Measurements from ENCODE around the gene FGF14.

Gene FGF14

DNA sequence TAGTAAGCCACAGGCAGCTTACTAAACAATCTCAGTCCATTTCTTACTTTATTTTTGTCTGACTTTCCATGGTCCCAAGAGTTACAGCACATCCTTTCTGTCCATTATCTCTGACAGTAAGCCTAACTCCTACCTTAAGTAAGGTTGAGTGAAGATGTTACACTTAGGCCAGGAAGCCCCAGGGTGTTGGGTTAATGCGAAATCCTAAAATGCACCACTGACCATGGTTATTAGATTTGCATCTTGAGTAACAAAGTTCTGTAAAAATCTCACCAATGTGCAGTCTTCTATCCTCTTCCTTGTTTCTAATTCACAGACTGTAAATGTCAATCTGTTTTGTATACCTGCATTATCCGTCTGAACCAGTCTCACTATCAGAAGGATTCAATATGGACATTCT lies 462.5 kb downstream of the FGF14 start:
- no peaks in the 10 kb centered on the region for H3K4me1 Mint-ChIP-seq
- TF ChIP-seq, protein P1, sequence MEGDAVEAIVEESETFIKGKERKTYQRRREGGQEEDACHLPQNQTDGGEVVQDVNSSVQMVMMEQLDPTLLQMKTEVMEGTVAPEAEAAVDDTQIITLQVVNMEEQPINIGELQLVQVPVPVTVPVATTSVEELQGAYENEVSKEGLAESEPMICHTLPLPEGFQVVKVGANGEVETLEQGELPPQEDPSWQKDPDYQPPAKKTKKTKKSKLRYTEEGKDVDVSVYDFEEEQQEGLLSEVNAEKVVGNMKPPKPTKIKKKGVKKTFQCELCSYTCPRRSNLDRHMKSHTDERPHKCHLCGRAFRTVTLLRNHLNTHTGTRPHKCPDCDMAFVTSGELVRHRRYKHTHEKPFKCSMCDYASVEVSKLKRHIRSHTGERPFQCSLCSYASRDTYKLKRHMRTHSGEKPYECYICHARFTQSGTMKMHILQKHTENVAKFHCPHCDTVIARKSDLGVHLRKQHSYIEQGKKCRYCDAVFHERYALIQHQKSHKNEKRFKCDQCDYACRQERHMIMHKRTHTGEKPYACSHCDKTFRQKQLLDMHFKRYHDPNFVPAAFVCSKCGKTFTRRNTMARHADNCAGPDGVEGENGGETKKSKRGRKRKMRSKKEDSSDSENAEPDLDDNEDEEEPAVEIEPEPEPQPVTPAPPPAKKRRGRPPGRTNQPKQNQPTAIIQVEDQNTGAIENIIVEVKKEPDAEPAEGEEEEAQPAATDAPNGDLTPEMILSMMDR (IDR thresholded peaks at IDR 0.05; ENCODE audit: unreplicated experiment in 3 of 3) = no peak
- H3K4me3 Mint-ChIP-seq = no peak overlapping the region
- no peaks in the 10 kb centered on the region for H3K9me3 Mint-ChIP-seq
- peaks cover 5% of the 10 kb centered on the region for H3K27me3 Mint-ChIP-seq (ENCODE audit: low read depth)
- no peaks in the 10 kb centered on the region for H3K36me3 Mint-ChIP-seq (ENCODE audit: low read depth)
- H3K27ac Mint-ChIP-seq = no peak overlapping the region

DNA sequence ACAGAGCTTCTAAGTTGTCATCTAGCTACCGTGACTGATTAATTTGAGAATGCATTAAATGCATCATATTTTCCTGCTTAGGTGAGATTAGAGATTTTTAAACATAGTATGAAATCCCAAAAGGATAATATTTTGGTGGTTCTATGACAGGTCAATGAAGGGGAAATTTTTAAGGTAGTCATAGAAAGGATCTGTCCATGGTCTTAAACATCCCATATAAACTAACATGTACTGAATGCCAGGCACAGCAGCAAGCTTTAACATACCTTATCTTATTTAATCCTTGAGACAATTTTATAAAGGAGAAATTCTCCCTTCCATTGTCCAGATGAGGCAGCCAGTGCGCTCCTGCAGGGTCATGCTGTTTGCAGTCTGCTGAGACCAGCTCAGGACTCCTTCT lies 466.0 kb downstream of the FGF14 start:
- peaks cover 10% of the 10 kb centered on the region for H3K27me3 Mint-ChIP-seq (ENCODE audit: low read depth)
- no peaks in the 10 kb centered on the region for H3K9me3 Mint-ChIP-seq
- H3K4me1 Mint-ChIP-seq = no peaks in the 10 kb centered on the region
- no peak overlapping the region for H3K4me3 Mint-ChIP-seq
- H3K27ac Mint-ChIP-seq = no peak overlapping the region
- no peaks in the 10 kb centered on the region for H3K36me3 Mint-ChIP-seq (ENCODE audit: low read depth)
- TF ChIP-seq, protein P1 (IDR thresholded peaks at IDR 0.05; ENCODE audit: unreplicated experiment in 3 of 3) = no peak

GRCh38 chr13:101931186-101931585 lies 470.7 kb downstream of the FGF14 start:
- Mint-ChIP-seq H3K27ac (no peak overlapping the region), H3K27me3 (ENCODE audit: low read depth) (peaks cover 12% of the 10 kb centered on the region), H3K36me3 (ENCODE audit: low read depth) (no peaks in the 10 kb centered on the region), H3K4me1 (no peaks in the 10 kb centered on the region), H3K4me3 (no peak overlapping the region), H3K9me3 (no peaks in the 10 kb centered on the region)
- TF ChIP-seq, protein P1 (IDR thresholded peaks at IDR 0.05; ENCODE audit: unreplicated experiment in 3 of 3) = no peak

DNA sequence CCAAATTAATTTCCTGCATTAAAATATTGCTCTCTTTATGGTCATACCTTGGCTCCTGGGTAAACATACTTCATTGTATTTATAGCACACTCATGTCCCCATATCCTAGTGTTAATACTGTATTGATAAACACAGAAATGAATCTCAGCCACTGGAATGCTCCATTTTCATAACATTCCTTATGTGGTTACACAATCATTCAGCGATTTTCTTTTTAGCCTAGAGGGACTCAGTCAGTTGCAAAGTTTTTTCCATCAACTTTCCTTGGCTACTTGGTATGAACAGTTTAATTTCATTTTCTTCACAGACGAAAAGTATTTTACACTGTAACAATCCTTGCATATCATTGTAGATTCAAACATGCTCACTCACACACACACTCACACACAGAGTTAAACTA lies 471.5 kb downstream of the FGF14 start:
- Mint-ChIP-seq H3K36me3 (ENCODE audit: low read depth) (no peaks in the 10 kb centered on the region), H3K27ac (no peak overlapping the region), H3K4me1 (no peaks in the 10 kb centered on the region), H3K4me3 (no peak overlapping the region), H3K9me3 (no peaks in the 10 kb centered on the region), H3K27me3 (ENCODE audit: low read depth) (peaks cover 16% of the 10 kb centered on the region)
- TF ChIP-seq, protein P1 (IDR thresholded peaks at IDR 0.05; ENCODE audit: unreplicated experiment in 3 of 3) = no peak

DNA sequence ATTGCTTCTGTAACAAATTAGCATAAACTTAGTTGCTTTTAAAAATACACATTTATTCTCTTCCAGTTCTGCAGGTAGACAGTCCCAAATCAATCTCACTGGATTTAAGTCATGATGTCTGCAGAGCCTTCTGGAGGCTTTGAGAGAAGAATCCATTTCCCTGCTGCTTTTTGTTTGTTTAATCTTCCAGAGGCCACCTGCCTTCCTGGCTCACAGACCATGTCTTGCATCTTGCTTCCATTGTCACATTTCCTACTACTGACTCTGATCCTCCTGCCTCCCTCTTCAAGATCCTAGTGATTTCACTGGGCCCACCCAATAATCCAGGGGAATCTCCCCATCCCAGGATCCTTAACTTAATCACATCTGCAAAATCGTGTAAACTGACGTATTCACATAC lies 476.1 kb downstream of the FGF14 start:
- Mint-ChIP-seq H3K27ac (no peak overlapping the region), H3K4me1 (no peaks in the 10 kb centered on the region), H3K4me3 (no peak overlapping the region), H3K36me3 (ENCODE audit: low read depth) (no peaks in the 10 kb centered on the region), H3K9me3 (no peaks in the 10 kb centered on the region), H3K27me3 (ENCODE audit: low read depth) (peaks cover 40% of the 10 kb centered on the region)
- TF ChIP-seq, protein P1 (IDR thresholded peaks at IDR 0.05; ENCODE audit: unreplicated experiment in 3 of 3) = no peak

GRCh38 chr13:101919541-101920181 lies 482.2 kb downstream of the FGF14 start:
- Mint-ChIP-seq H3K4me3 (peak overlapping the region; percentile 52 to 63 (median 62)), H3K4me1 (no peaks in the 10 kb centered on the region), H3K27ac (no peak overlapping the region), H3K9me3 (peaks cover 2% of the 10 kb centered on the region), H3K36me3 (ENCODE audit: low read depth) (no peaks in the 10 kb centered on the region), H3K27me3 (ENCODE audit: low read depth) (peaks cover 78% of the 10 kb centered on the region)
- TF ChIP-seq, protein P1 (IDR thresholded peaks at IDR 0.05; ENCODE audit: unreplicated experiment in 3 of 3) = peak in 2 of 3 experiments; percentile 10 to 16

Data from nephron (organoid).